OCI-LY1 (cell line): Measurements from ENCODE around the gene AKR1C3.

ENCODE experiments used
- H2AFZ ChIP-seq: fragments of 200-600 bp; sonication (generic), shearing (Covaris generic); 2 replicates; pipeline ENCODE4 v1.6.0; 2014; ENCODE audit warnings: antibody characterized with exemption, mild to moderate bottlenecking, low read length
- H3F3A ChIP-seq: fragments of 200-600 bp; sonication (generic), shearing (Covaris generic); 2 replicates; pipeline ENCODE4 v1.6.0; 2014; ENCODE audit warnings: mild to moderate bottlenecking, antibody characterized with exemption, low read length, moderate library complexity; ENCODE audit not compliant: insufficient read depth
- H3K27ac ChIP-seq: fragments of 200-600 bp; sonication (generic); 2 replicates; pipeline ENCODE4 v1.5.1; 2014; ENCODE audit warnings: low read length, mixed run types, mild to moderate bottlenecking, low read depth; ENCODE audit not compliant: poor library complexity, severe bottlenecking
- H3K27me3 ChIP-seq: fragments of 200-600 bp; sonication (generic); 2 replicates; pipeline ENCODE4 v1.6.0; 2014; ENCODE audit warnings: antibody characterized with exemption, mild to moderate bottlenecking, low read length, moderate library complexity; ENCODE audit not compliant: insufficient read depth
- H3K36me3 ChIP-seq: fragments of 200-600 bp; sonication (generic); 2 replicates; pipeline ENCODE4 v1.6.1; 2014; ENCODE audit warnings: mild to moderate bottlenecking, antibody characterized with exemption, low read length, moderate library complexity, mixed read lengths; ENCODE audit not compliant: insufficient read depth
- H3K4me1 ChIP-seq: fragments of 200-600 bp; sonication (generic); 2 replicates; pipeline ENCODE4 v1.5.1; 2014; ENCODE audit warnings: mild to moderate bottlenecking, low read length, moderate library complexity; ENCODE audit not compliant: insufficient read depth, severe bottlenecking
- H3K4me2 ChIP-seq: fragments of 200-600 bp; sonication (generic), shearing (Covaris generic); 2 replicates; pipeline ENCODE4 v1.6.1; 2014; ENCODE audit warnings: low read length
- H3K4me3 ChIP-seq: fragments of 200-600 bp; sonication (generic); 2 replicates; pipeline ENCODE4 v1.5.1; 2014; ENCODE audit warnings: low read length, low read depth, mild to moderate bottlenecking, mixed read lengths; ENCODE audit not compliant: poor library complexity, severe bottlenecking
- H3K79me2 ChIP-seq: fragments of 200-600 bp; shearing (Covaris generic); 2 replicates; pipeline ENCODE4 v1.6.1; 2016; ENCODE audit warnings: mixed run types, low read length, mixed read lengths; ENCODE audit not compliant: insufficient read depth
- H3K9ac ChIP-seq: fragments of 200-600 bp; sonication (generic), shearing (Covaris generic); 2 replicates; pipeline ENCODE4 v1.6.1; 2014; ENCODE audit warnings: mild to moderate bottlenecking, low read length, mixed read lengths
- H3K9me2 ChIP-seq: fragments of 200-600 bp; sonication (generic), shearing (Covaris generic); 2 replicates; pipeline ENCODE4 v1.6.1; 2014; ENCODE audit warnings: low read depth, mild to moderate bottlenecking, low read length, mixed read lengths
- H3K9me3 ChIP-seq: fragments of 200-600 bp; shearing (Covaris generic); 2 replicates; pipeline ENCODE4 v1.6.1; 2014; ENCODE audit warnings: low read length, mixed read lengths
- H4K20me1 ChIP-seq: fragments of 200-600 bp; sonication (generic), shearing (Covaris generic); 2 replicates; pipeline ENCODE4 v1.6.0; 2016; ENCODE audit warnings: mild to moderate bottlenecking, low read length; ENCODE audit not compliant: insufficient read depth
- CTCF ChIP-seq: fragments of 200-600 bp; sonication (generic), shearing (Covaris generic); IDR thresholded peaks from 2 replicates; pipeline ENCODE4 v1.5.1; 2017; ENCODE audit warnings: mild to moderate bottlenecking, antibody characterized with exemption, low read length, moderate library complexity, mixed read lengths
- EZH2 ChIP-seq: fragments of 200-600 bp; sonication (generic), shearing (Covaris generic); IDR thresholded peaks from 2 replicates; pipeline ENCODE4 v1.8.0; 2017; ENCODE audit warnings: borderline replicate concordance, mixed run types, mild to moderate bottlenecking, antibody characterized with exemption, low read length, moderate library complexity, mixed read lengths

Gene AKR1C3

GRCh38 chr10:5071411-5072198 lies 22.6 kb upstream of the AKR1C3 start:
- no peak overlapping the region for H3K27ac ChIP-seq
- no peaks in the 10 kb centered on the region for H3K9me2 ChIP-seq
- TF ChIP-seq EZH2, result no peak
- no peak for TF ChIP-seq CTCF
- no peak overlapping the region for H2AFZ ChIP-seq
- no peaks in the 10 kb centered on the region for H3K9me3 ChIP-seq
- no peak overlapping the region for H3K9ac ChIP-seq
- no peaks in the 10 kb centered on the region for H3K79me2 ChIP-seq
- no peaks in the 10 kb centered on the region for H4K20me1 ChIP-seq
- no peaks in the 10 kb centered on the region for H3K27me3 ChIP-seq
- H3K4me3 ChIP-seq, result no peak overlapping the region
- no peaks in the 10 kb centered on the region for H3K36me3 ChIP-seq
- H3K4me1 ChIP-seq, result no peaks in the 10 kb centered on the region
- H3K4me2 ChIP-seq, result no peak overlapping the region
- H3F3A ChIP-seq, result no peaks in the 10 kb centered on the region

DNA sequence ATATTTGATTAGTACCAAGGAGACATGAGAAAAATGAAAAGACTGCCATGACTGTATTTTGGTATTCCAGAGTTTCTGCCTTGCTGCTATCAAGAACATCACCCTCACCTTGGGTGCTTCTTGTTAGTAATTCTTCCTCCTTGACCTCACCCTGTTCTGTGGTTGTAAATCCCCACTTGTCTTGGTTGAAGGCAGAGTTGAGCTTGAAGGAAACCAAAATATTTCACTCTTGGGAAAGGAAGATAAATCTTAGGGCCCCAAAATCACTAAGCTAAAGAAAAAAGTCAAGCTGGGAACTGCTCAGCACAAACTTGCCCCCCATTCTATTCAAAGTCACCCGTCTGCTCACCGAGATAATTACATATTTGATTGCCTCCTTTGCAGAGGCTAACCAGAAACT lies 20.6 kb upstream of the AKR1C3 start:
- Histone ChIP-seq H3K27ac (no peak overlapping the region), H3K27me3 (no peaks in the 10 kb centered on the region), H3K79me2 (no peaks in the 10 kb centered on the region), H3K9me2 (no peaks in the 10 kb centered on the region), H3K4me3 (no peak overlapping the region), H4K20me1 (no peaks in the 10 kb centered on the region), H3K4me1 (no peaks in the 10 kb centered on the region), H2AFZ (no peak overlapping the region), H3K36me3 (no peaks in the 10 kb centered on the region), H3K9ac (no peak overlapping the region), H3K4me2 (no peak overlapping the region), H3F3A (no peaks in the 10 kb centered on the region), H3K9me3 (no peaks in the 10 kb centered on the region)
- TF ChIP-seq EZH2, result no peak
- TF ChIP-seq CTCF, result no peak

DNA sequence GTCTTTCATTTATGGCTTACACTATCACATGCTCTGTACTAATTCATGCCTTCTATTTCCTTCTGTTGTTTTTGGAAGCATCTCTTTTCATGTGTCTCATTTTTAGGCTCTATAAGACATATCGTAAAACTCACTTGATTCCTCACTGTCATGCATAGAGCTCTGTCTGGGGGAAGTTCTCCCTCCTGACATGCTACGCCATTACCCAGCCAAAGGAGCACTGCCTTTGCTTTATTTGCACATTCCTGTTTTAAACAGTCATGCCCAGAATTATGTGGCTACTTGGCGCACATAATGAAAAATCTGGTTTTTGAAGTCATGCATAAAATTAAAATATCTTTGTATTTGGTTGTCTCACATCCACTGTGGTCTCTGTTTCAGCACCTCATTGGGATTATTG lies 17.6 kb upstream of the AKR1C3 start:
- no peaks in the 10 kb centered on the region for H3K4me1 ChIP-seq
- no peaks in the 10 kb centered on the region for H3K36me3 ChIP-seq
- no peaks in the 10 kb centered on the region for H3K27me3 ChIP-seq
- H3F3A ChIP-seq, result no peaks in the 10 kb centered on the region
- TF ChIP-seq CTCF, result no peak
- no peak for TF ChIP-seq EZH2
- no peak overlapping the region for H3K4me3 ChIP-seq
- no peaks in the 10 kb centered on the region for H3K79me2 ChIP-seq
- H3K9me3 ChIP-seq, result no peaks in the 10 kb centered on the region
- H2AFZ ChIP-seq, result no peak overlapping the region
- no peak overlapping the region for H3K9ac ChIP-seq
- H3K9me2 ChIP-seq, result no peaks in the 10 kb centered on the region
- H3K27ac ChIP-seq, result no peak overlapping the region
- H3K4me2 ChIP-seq, result no peak overlapping the region
- H4K20me1 ChIP-seq, result no peaks in the 10 kb centered on the region
